SK-N-SH (cell line): ENCODE measurements around the gene TIA1. TPM values are rescaled to one million over a fixed set of nuclear protein-coding genes. Genes with fewer than 3 reads are reported as not detected.

ENCODE experiments used
- CTCF ChIA-PET: fragments of 300-600, 350-600 bp; formaldehyde crosslinking; extraction: SDS; loops from one replicate; lab custom pipeline; 2021; lab: Yijun Ruan, JAX
- POLR2A ChIA-PET: fragments of 350-600 bp; sonication (Branson Sonifier 250); formaldehyde crosslinking; extraction: SDS; loops from one replicate; lab custom pipeline; 2020; ENCODE audit warnings: antibody characterized with exemption, inconsistent platforms; lab: Yijun Ruan, JAX
- DNase-seq: peaks from one replicate; pipeline ENCODE4 v3.0.0; 2012
- H2AFZ ChIP-seq: fragments of 200-600 bp; sonication (generic); 2 replicates; pipeline ENCODE4 v1.8.1; 2016; ENCODE audit warnings: antibody characterized with exemption, mild to moderate bottlenecking, low read depth
- H3F3A ChIP-seq: fragments of 200-600 bp; sonication (generic); replicated peaks from 2 replicates; pipeline ENCODE3; 2016; ENCODE audit warnings: antibody characterized with exemption, mild to moderate bottlenecking; ENCODE audit not compliant: insufficient read depth
- H3K27ac ChIP-seq, 2 experiments: fragments of 200-500 bp in 1 of 2; fragments of 200-600 bp in 1 of 2; sonication (Bioruptor generic) in 1 of 2; sonication (generic), shearing (Covaris generic) in 1 of 2; 2 replicates each; pipeline versions ENCODE4 v1.5.1 to v1.6.1; 2014 to 2016; ENCODE audit warnings: low read depth in 2 of 2, inconsistent platforms in 1 of 2, low read length in 1 of 2, mild to moderate bottlenecking in 1 of 2, mixed read lengths in 1 of 2
- H3K27me3 ChIP-seq: fragments of 200-600 bp; sonication (generic), shearing (Covaris generic); 2 replicates; pipeline ENCODE4 v1.6.1; 2016; ENCODE audit warnings: mixed run types; ENCODE audit not compliant: insufficient read depth
- H3K36me3 ChIP-seq, 2 experiments: fragments of 200-500 bp in 1 of 2; fragments of 200-600 bp in 1 of 2; sonication (Bioruptor generic) in 1 of 2; sonication (generic) in 1 of 2; replicated peaks in 1 of 2; 2 replicates each; pipeline versions ENCODE3 to v1.5.1; 2014 to 2016; ENCODE audit warnings: low read length in 1 of 2, mild to moderate bottlenecking in 1 of 2; ENCODE audit not compliant: insufficient read depth in 2 of 2, control insufficient read depth in 1 of 2
- H3K4me1 ChIP-seq, 2 experiments: fragments of 200-500 bp in 1 of 2; fragments of 200-600 bp in 1 of 2; sonication (Bioruptor generic) in 1 of 2; sonication (generic), shearing (Covaris generic) in 1 of 2; 2 replicates each; pipeline versions ENCODE4 v1.5.1 to v1.6.1; 2014 to 2016; ENCODE audit warnings: low read depth in 1 of 2, low read length in 1 of 2, mixed run types in 1 of 2; ENCODE audit not compliant: insufficient read depth in 2 of 2, control insufficient read depth in 1 of 2
- H3K4me2 ChIP-seq: fragments of 200-600 bp; sonication (generic), shearing (Covaris generic); 2 replicates; pipeline ENCODE4 v1.6.1; 2017; ENCODE audit warnings: mixed run types
- H3K4me3 ChIP-seq, 2 experiments: fragments of 200-500 bp in 1 of 2; fragments of 200-600 bp in 1 of 2; sonication (Bioruptor generic) in 1 of 2; sonication (generic), shearing (Covaris generic) in 1 of 2; 2 replicates each; pipeline versions ENCODE4 v1.5.1 to v1.8.1; 2014 to 2016; ENCODE audit warnings: low read depth in 2 of 2, inconsistent platforms in 1 of 2, low read length in 1 of 2, mild to moderate bottlenecking in 1 of 2, mixed read lengths in 1 of 2, moderate library complexity in 1 of 2
- H3K79me2 ChIP-seq: fragments of 200-600 bp; sonication (generic); 2 replicates; pipeline ENCODE4 v1.8.1; 2017; ENCODE audit warnings: mild to moderate bottlenecking; ENCODE audit not compliant: insufficient read depth
- H3K9ac ChIP-seq: fragments of 200-600 bp; sonication (generic); 2 replicates; pipeline ENCODE4 v1.6.1; 2017; ENCODE audit warnings: mixed run types
- H3K9me2 ChIP-seq: fragments of 200-600 bp; sonication (generic); 2 replicates; pipeline ENCODE4 v1.6.1; 2017; ENCODE audit warnings: mixed run types
- H3K9me3 ChIP-seq: fragments of 200-600 bp; sonication (generic); 2 replicates; pipeline ENCODE4 v1.6.1; 2017; ENCODE audit warnings: mixed run types, mild to moderate bottlenecking, moderate library complexity
- H4K20me1 ChIP-seq: fragments of 200-600 bp; sonication (generic); 2 replicates; pipeline ENCODE4 v1.6.1; 2017; ENCODE audit warnings: mild to moderate bottlenecking, mixed run types; ENCODE audit not compliant: insufficient read depth
- CHD2 ChIP-seq: fragments of 150-350 bp; IDR thresholded peaks from 2 replicates; pipeline ENCODE4 v1.6.1; 2018; ENCODE audit warnings: low read length; ENCODE audit not compliant: partially characterized antibody
- ELF1 ChIP-seq: IDR thresholded peaks from 2 replicates; pipeline ENCODE4 v1.4.0; 2012
- EZH2phosphoT487 ChIP-seq: fragments of 200-600 bp; sonication (generic); IDR thresholded peaks from 2 replicates; pipeline ENCODE4 v1.6.1; 2017; ENCODE audit warnings: low read depth, mixed run types, mild to moderate bottlenecking, antibody characterized with exemption, moderate library complexity, borderline replicate concordance
- FOSL2 ChIP-seq: IDR thresholded peaks from 2 replicates; pipeline ENCODE4 v1.4.0; 2012; ENCODE audit warnings: low read depth, mild to moderate bottlenecking, moderate library complexity, borderline replicate concordance
- FOXJ3 ChIP-seq: sonication (generic); formaldehyde crosslinking; IDR thresholded peaks from 2 replicates; pipeline ENCODE4 v1.5.1; 2020; ENCODE audit warnings: mild to moderate bottlenecking, missing genetic modification reagents
- GABPA ChIP-seq: IDR thresholded peaks from 2 replicates; pipeline ENCODE4 v1.4.0; 2012; ENCODE audit warnings: low read depth, mild to moderate bottlenecking
- GATA2 ChIP-seq: sonication (generic); formaldehyde crosslinking; IDR thresholded peaks from 2 replicates; pipeline ENCODE4 v1.5.0; 2020; ENCODE audit warnings: mild to moderate bottlenecking, missing genetic modification reagents
- MEF2A ChIP-seq: IDR thresholded peaks from 2 replicates; pipeline ENCODE4 v1.4.0; 2012; ENCODE audit warnings: low read depth, borderline replicate concordance
- NFIC ChIP-seq: IDR thresholded peaks from 2 replicates; pipeline ENCODE4 v1.4.0; 2012; ENCODE audit warnings: borderline replicate concordance
- REST ChIP-seq: IDR thresholded peaks from 2 replicates; pipeline ENCODE4 v1.6.1; 2012; ENCODE audit warnings: mild to moderate bottlenecking, low read depth, low read length, moderate library complexity
- RXRA ChIP-seq: IDR thresholded peaks from 2 replicates; pipeline ENCODE4 v1.4.0; 2012; ENCODE audit warnings: low read depth, mild to moderate bottlenecking, borderline replicate concordance
- SIN3A ChIP-seq: IDR thresholded peaks from 2 replicates; pipeline ENCODE4 v1.6.1; 2012; ENCODE audit warnings: low read depth, mild to moderate bottlenecking, low read length, moderate library complexity, borderline replicate concordance
- TCF12 ChIP-seq: IDR thresholded peaks from 2 replicates; pipeline ENCODE4 v1.4.0; 2012
- WGBS: methylation state at CpG from one replicate; pipeline ENCODE4 v1.1.6; 2017; ENCODE audit warnings: low lambda C conversion rate; 5-methylcytosine and 5-hydroxymethylcytosine counted together
- polyA plus RNA-seq, 3 experiments: library from polyadenylated mRNA; depleted of rRNA; stranded (reverse); fragments of >200 nt; gene quantifications; 2 replicates each; pipeline ENCODE4 v1.2.3, GENCODE V29; 2012
- TF ChIP-seq, protein P1 (sequence below): fragments of 150-350 bp; IDR thresholded peaks from 2 replicates; pipeline ENCODE4 v1.6.1; 2017; ENCODE audit warnings: antibody characterized with exemption, low read length, low read depth, borderline replicate concordance
- TF ChIP-seq, protein P2 (sequence below): IDR thresholded peaks from 2 replicates; pipeline ENCODE4; 2012

The TIA1 gene
- polyA plus RNA-seq, 1 of the 3 experiments (the other 2 are of a cell fraction): 77.7 TPM

DNA sequence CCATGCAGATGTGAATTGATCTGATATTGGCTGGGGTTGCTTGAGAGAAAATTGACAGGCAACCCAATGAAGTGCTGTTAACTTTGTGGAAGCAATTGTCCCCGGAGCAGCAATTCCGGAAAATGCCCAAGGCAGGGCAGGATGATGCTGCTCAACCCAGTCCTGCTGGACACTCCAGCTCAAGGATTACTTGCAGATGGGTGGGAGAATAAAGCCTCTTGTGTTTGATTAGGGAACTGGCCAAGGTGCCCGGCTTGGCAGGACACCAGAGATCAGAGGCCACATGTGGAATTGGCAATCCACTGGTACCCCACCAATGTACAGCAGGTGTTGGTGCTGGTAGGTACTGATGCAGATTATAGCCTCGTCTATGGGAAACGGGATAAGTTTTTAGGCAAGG lies 45.3 kb downstream of the TIA1 start:
- peaks cover 0 to under 1% of the 10 kb centered on the region in 2 experiments for H3K36me3 ChIP-seq
- 46% methylated on average over 5 of the region's 5 CpGs for WGBS
- no peak overlapping the region for H3K4me3 ChIP-seq
- no peaks in the 10 kb centered on the region for H3K79me2 ChIP-seq
- POLR2A ChIA-PET: no interaction called here
- CTCF ChIA-PET: interaction anchor here (0.6 kb wide), 1 partner anchor 1547 kb away, joined by 3 read pairs; no protein-coding TSS in a partner anchor
- 0 out of 2 replicates have a peak, but pooled peaks have one; percentile 15 for TF ChIP-seq REST
- no peak for TF ChIP-seq RXRA
- TF ChIP-seq, all 33 proteins: peak for 1
- no peak overlapping the region for H3K9ac ChIP-seq
- no peaks in the 10 kb centered on the region for H3K9me3 ChIP-seq
- H3K4me2 ChIP-seq: no peak overlapping the region
- no peak overlapping the region for H3K27ac ChIP-seq
- H3K27me3 ChIP-seq: no peaks in the 10 kb centered on the region
- DNase-seq: no peak
- H3K4me1 ChIP-seq: no peaks in the 10 kb centered on the region
- H2AFZ ChIP-seq: no peak overlapping the region
- H3F3A ChIP-seq: peaks cover 14% of the 10 kb centered on the region
- H3K9me2 ChIP-seq: no peaks in the 10 kb centered on the region
- H4K20me1 ChIP-seq: no peaks in the 10 kb centered on the region

DNA sequence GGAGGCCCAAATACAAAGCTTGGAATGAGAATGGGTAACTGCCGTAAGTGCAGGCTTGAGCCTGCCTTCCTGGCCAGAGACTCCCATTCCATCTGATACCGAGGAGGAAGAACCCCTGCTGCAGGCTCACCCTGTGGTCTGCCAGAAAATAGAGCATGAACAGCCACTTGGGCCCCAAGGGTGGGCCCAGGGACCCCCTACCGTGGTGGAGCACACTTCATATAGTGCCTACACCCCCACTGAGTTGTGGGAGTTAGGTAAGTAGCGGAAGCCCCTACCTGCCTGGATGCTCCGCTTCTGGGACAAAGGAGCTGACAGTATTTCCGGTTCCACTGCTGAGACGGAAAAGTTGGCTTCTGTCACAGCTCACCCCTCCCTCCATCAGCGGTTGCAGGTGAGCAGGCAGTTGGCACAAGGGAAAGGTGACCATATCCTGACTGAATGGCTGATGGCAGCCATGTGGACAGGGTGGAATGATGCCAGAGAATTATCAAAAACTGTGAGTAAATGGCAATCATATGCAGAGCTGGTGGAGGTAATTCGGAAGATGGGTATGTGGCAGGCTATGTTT lies 46.1 kb downstream of the TIA1 start:
- Histone ChIP-seq H3K9ac (no peak overlapping the region), H3K27ac (no peak overlapping the region), H2AFZ (no peak overlapping the region), H3K9me3 (no peaks in the 10 kb centered on the region), H3K4me1 (no peaks in the 10 kb centered on the region), H3F3A (peaks cover 14% of the 10 kb centered on the region), H3K27me3 (no peaks in the 10 kb centered on the region), H3K4me3 (no peak overlapping the region), H3K79me2 (no peaks in the 10 kb centered on the region), H3K9me2 (no peaks in the 10 kb centered on the region), H3K4me2 (no peak overlapping the region), H4K20me1 (no peaks in the 10 kb centered on the region), H3K36me3 (no peaks in the 10 kb centered on the region)
- TF ChIP-seq FOXJ3 (CRISPR knock-in tag): no peak
- TF ChIP-seq CHD2: no peak
- TF ChIP-seq, protein P1, sequence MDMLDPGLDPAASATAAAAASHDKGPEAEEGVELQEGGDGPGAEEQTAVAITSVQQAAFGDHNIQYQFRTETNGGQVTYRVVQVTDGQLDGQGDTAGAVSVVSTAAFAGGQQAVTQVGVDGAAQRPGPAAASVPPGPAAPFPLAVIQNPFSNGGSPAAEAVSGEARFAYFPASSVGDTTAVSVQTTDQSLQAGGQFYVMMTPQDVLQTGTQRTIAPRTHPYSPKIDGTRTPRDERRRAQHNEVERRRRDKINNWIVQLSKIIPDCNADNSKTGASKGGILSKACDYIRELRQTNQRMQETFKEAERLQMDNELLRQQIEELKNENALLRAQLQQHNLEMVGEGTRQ: no peak
- no peak for TF ChIP-seq TCF12
- TF ChIP-seq GATA2 (CRISPR knock-in tag): no peak
- TF ChIP-seq FOSL2: no peak
- TF ChIP-seq RXRA: no peak
- no peak for TF ChIP-seq EZH2phosphoT487
- TF ChIP-seq ELF1: no peak
- no peak for TF ChIP-seq GABPA
- TF ChIP-seq MEF2A: no peak
- TF ChIP-seq, protein P2, sequence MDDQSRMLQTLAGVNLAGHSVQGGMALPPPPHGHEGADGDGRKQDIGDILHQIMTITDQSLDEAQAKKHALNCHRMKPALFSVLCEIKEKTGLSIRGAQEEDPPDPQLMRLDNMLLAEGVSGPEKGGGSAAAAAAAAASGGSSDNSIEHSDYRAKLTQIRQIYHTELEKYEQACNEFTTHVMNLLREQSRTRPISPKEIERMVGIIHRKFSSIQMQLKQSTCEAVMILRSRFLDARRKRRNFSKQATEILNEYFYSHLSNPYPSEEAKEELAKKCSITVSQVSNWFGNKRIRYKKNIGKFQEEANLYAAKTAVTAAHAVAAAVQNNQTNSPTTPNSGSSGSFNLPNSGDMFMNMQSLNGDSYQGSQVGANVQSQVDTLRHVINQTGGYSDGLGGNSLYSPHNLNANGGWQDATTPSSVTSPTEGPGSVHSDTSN: no peak
- TF ChIP-seq NFIC: no peak
- no peak for TF ChIP-seq SIN3A
- DNase-seq: no peak
- ChIA-PET CTCF (interaction anchor here (0.6 kb wide), 1 partner anchor 1548 kb away, joined by 3 read pairs; no protein-coding TSS in a partner anchor), POLR2A (interaction anchor here (1.4 kb wide), 1 partner anchor 11 kb away, joined by 4 read pairs; the partner anchor contains the start of gene C2orf42)
- 63% methylated on average over 6 of the region's 9 CpGs for WGBS
